ENCODE data around the gene SUDS3. TPM values are rescaled to one million over a fixed set of nuclear protein-coding genes. Genes with fewer than 3 reads are reported as not detected.

SUDS3 gene
- total RNA-seq, 1 experiment from 2014 or later = 50.5 TPM

GRCh38 chr12:118465706-118466105, 89.4 kb downstream of the SUDS3 start:
- DNase-seq = no peak
- H3K27me3 Mint-ChIP-seq (ENCODE audit: unreplicated experiment) = no peaks in the 10 kb centered on the region
- no peaks in the 10 kb centered on the region for H3K36me3 Mint-ChIP-seq (ENCODE audit: insufficient read depth, unreplicated experiment)
- no peak for TF ChIP-seq CTCF (IDR thresholded peaks at IDR 0.05; ENCODE audit: unreplicated experiment)
- intact Hi-C loops (cut with micrococcal nuclease; ENCODE audit: unreplicated experiment) = no loop called here
- no TSS peak for BruUV-seq (replicated peaks)
- CTCF ChIA-PET = interaction anchor here (0.6 kb wide), 1 partner anchor 13 kb away, joined by 3 read pairs; no protein-coding TSS in a partner anchor
- H3K4me3 Mint-ChIP-seq (ENCODE audit: low read depth, unreplicated experiment) = no peak overlapping the region
- H3K4me1 Mint-ChIP-seq (ENCODE audit: low read depth, unreplicated experiment) = no peaks in the 10 kb centered on the region
- peaks cover 2% of the 10 kb centered on the region for H3K9me3 Mint-ChIP-seq (ENCODE audit: low read depth, unreplicated experiment)
- no peak overlapping the region for H3K27ac Mint-ChIP-seq (ENCODE audit: unreplicated experiment)

Other genes starting within 250 kb of the SUDS3 start
- 99.8 and 109 TPM in 2 replicates for gene PEBP1, start 240.4 kb upstream of the SUDS3 start, total RNA-seq (2022)
- 39.1 and 44.1 TPM in 2 replicates for gene TAOK3, start 3.6 kb upstream of the SUDS3 start, total RNA-seq (2022)

Measured in Calu3 (cell line).